ENCODE results near the gene NPIPB8.
A peak's percentile ranks its signal among the peaks of the same experiment; 100 is the strongest.
"Not testable (repeated sequence)": the region's sequence is repeated elsewhere in the genome, so short reads cannot be mapped to it uniquely, and the experiment has no call there.

NPIPB8 gene

GRCh38 chr16:28607116-28607623 lies 30.7 kb upstream of the NPIPB8 start:
- no peak for DNase-seq

GRCh38 chr16:28607681-28608495 lies 30.0 kb upstream of the NPIPB8 start:
- DNase-seq, result not testable (repeated sequence)

GRCh38 chr16:28608496-28608808 lies 29.4 kb upstream of the NPIPB8 start:
- not testable (repeated sequence) for DNase-seq

- not testable (repeated sequence) for DNase-seq
These were observed 28.8 kb upstream of the NPIPB8 start for GRCh38 chr16:28608867-28609596.

GRCh38 chr16:28609631-28610594 lies 28.0 kb upstream of the NPIPB8 start, which contains the start of gene SULT1A1:
Gene SULT1A1, minus strand, starts transcription at chr16:28610044. Its CDS starts 1,189 bp downstream, at chr16:28608855.
- no peak for DNase-seq

GRCh38 chr16:28610595-28611191 lies 27.2 kb upstream of the NPIPB8 start:
- DNase-seq, result no peak

GRCh38 chr16:28612359-28613280 lies 25.2 kb upstream of the NPIPB8 start:
- not testable (repeated sequence) for DNase-seq

- DNase-seq, result not testable (repeated sequence)
These were observed 24.0 kb upstream of the NPIPB8 start for GRCh38 chr16:28613912-28614311.

GRCh38 chr16:28614561-28614960 lies 23.3 kb upstream of the NPIPB8 start:
- DNase-seq, result not testable (repeated sequence)

- peak in 1 of 5 donors; percentile 5 for DNase-seq
These were observed 22.2 kb upstream of the NPIPB8 start for GRCh38 chr16:28615486-28616223.

- DNase-seq, result not testable (repeated sequence)
These were observed 21.7 kb upstream of the NPIPB8 start for GRCh38 chr16:28616224-28616577.

- DNase-seq, result no peak
These were observed 21.2 kb upstream of the NPIPB8 start for GRCh38 chr16:28616636-28617035.

GRCh38 chr16:28617874-28618273 lies 20.0 kb upstream of the NPIPB8 start:
- DNase-seq, result no peak

GRCh38 chr16:28620316-28620715 lies 17.5 kb upstream of the NPIPB8 start:
- DNase-seq, result not testable (repeated sequence)

- DNase-seq, result no peak
These were observed 16.2 kb upstream of the NPIPB8 start for GRCh38 chr16:28621481-28622155.

GRCh38 chr16:28622532-28623171 lies 15.2 kb upstream of the NPIPB8 start:
- not testable (repeated sequence) for DNase-seq

GRCh38 chr16:28623172-28623711 lies 14.6 kb upstream of the NPIPB8 start:
- DNase-seq, result peak in 4 of 5 donors; percentile 19 to 69 (median 52)

- not testable (repeated sequence) for DNase-seq
These were observed 7.0 kb upstream of the NPIPB8 start for GRCh38 chr16:28630905-28631304.

Measured in T-helper 1 cell (primary cell).